GM12878 (cell line): ENCODE data around the gene PSMD11. TPM values are rescaled to one million over a fixed set of nuclear protein-coding genes. Genes with fewer than 3 reads are reported as not detected.

Experiments used
- ATAC-seq: fragments of 200-7000 bp; cut with Tn5 transposase; 3 replicates; pipeline ENCODE4 v1.9.1; 2020; ENCODE audit warnings: mild to moderate bottlenecking, moderate library complexity
- BruUV-seq: library from RNA; stranded (reverse); fragments of 400-500 nt; replicated peaks from 2 replicates; lab custom pipeline; 2021; lab: Mats Ljungman, UMichigan
- CTCF ChIA-PET: fragments of 300-600 bp; sonication (Branson Sonifier 250); formaldehyde crosslinking; extraction: SDS; loops from one replicate; lab custom pipeline; 2021; ENCODE audit warnings: inconsistent platforms; lab: Yijun Ruan, JAX
- POLR2A ChIA-PET: fragments of 350-600 bp; formaldehyde crosslinking; extraction: SDS; loops from one replicate; lab custom pipeline; 2021; ENCODE audit warnings: inconsistent platforms; lab: Charles Lee
- RAD21 ChIA-PET: fragments of 300-600 bp; sonication (Branson Sonifier 250); formaldehyde crosslinking; loops from one replicate; lab custom pipeline; 2023; ENCODE audit warnings: antibody characterized with exemption; ENCODE audit not compliant: unreplicated experiment; lab: Charles Lee
- SMC1A ChIA-PET: fragments of 300-600 bp; sonication (Branson Sonifier 250); formaldehyde crosslinking; loops from one replicate; lab custom pipeline; 2023; ENCODE audit not compliant: unreplicated experiment, uncharacterized antibody; lab: Charles Lee
- DNase-seq: peaks from one replicate; pipeline ENCODE4 v3.0.0-alpha.2; 2011; ENCODE audit warnings: low read depth, low spot score
- FAIRE-seq: peaks from 3 replicates; lab custom pipeline; 2011; peaks lifted over from hg19 to GRCh38; lab: Jason Lieb, UNC
- H2AFZ ChIP-seq: 2 replicates; pipeline ENCODE4 v1.6.0; 2011; ENCODE audit warnings: low read depth, low read length, control low read depth; ENCODE audit not compliant: control insufficient read depth
- H3K27ac ChIP-seq: 2 replicates; pipeline ENCODE4 v1.5.1; 2011; ENCODE audit warnings: control low read depth; ENCODE audit not compliant: control insufficient read depth, insufficient read depth
- H3K27me3 ChIP-seq, 2 experiments: replicated peaks in 1 of 2; 2 replicates each; pipeline versions ENCODE4 v1.6.0 to v1.6.1; 2011; ENCODE audit warnings: low read length in 1 of 2; ENCODE audit not compliant: control insufficient read depth in 2 of 2, insufficient read depth in 2 of 2
- H3K36me3 ChIP-seq, 2 experiments: 2 replicates each; pipeline ENCODE4 v1.5.1; 2011; ENCODE audit warnings: low read length in 1 of 2; ENCODE audit not compliant: control insufficient read depth in 2 of 2, insufficient read depth in 2 of 2
- H3K4me1 ChIP-seq: 2 replicates; pipeline ENCODE4 v1.6.1; 2011; ENCODE audit warnings: mild to moderate bottlenecking, low read length, moderate library complexity, mixed read lengths; ENCODE audit not compliant: control insufficient read depth, insufficient read depth
- H3K4me2 ChIP-seq: 2 replicates; pipeline ENCODE4 v1.6.0; 2011; ENCODE audit warnings: control low read depth; ENCODE audit not compliant: control insufficient read depth, insufficient read depth
- H3K4me3 ChIP-seq: fragments of 200-600 bp; sonication (generic); 2 replicates; pipeline ENCODE4 v1.5.1; 2016
- H3K79me2 ChIP-seq: 2 replicates; pipeline ENCODE4 v1.6.0; 2011; ENCODE audit warnings: low read length; ENCODE audit not compliant: control insufficient read depth, insufficient read depth
- H3K9ac ChIP-seq: 2 replicates; pipeline ENCODE4 v1.8.0; 2011; ENCODE audit warnings: low read length, control low read depth, mixed read lengths; ENCODE audit not compliant: control insufficient read depth, insufficient read depth
- H3K9me3 ChIP-seq: replicated peaks from 3 replicates; pipeline ENCODE4 v1.5.1; 2011; ENCODE audit warnings: mild to moderate bottlenecking, low read length; ENCODE audit not compliant: control insufficient read depth, insufficient read depth
- H4K20me1 ChIP-seq: 2 replicates; pipeline ENCODE4 v1.6.0; 2011; ENCODE audit not compliant: control insufficient read depth, insufficient read depth
- BMI1 ChIP-seq: fragments of 450-650 bp; IDR thresholded peaks from 2 replicates; pipeline ENCODE4 v1.6.1; 2016; ENCODE audit warnings: mild to moderate bottlenecking, moderate library complexity, borderline replicate concordance
- CHD4 ChIP-seq: fragments of 200-600 bp; sonication (generic); IDR thresholded peaks from 2 replicates; pipeline ENCODE4 v1.6.1; 2016; ENCODE audit warnings: mild to moderate bottlenecking
- IKZF1 ChIP-seq: fragments of 450-650 bp; conservative IDR thresholded peaks from 2 replicates; pipeline ENCODE4 v1.6.1; 2017; ENCODE audit warnings: antibody characterized with exemption, mild to moderate bottlenecking
- PAX5 ChIP-seq: IDR thresholded peaks from 2 replicates; pipeline ENCODE4 v1.6.1; 2011; ENCODE audit warnings: low read depth, low read length, borderline replicate concordance
- STAT3 ChIP-seq: IDR thresholded peaks from 2 replicates; pipeline ENCODE4 v1.6.1; 2011; ENCODE audit warnings: low read depth, low read length, improper control_type of control experiment
- TBL1XR1 ChIP-seq: IDR thresholded peaks from 2 replicates; pipeline ENCODE4 v1.6.1; 2012; ENCODE audit warnings: low read depth, low read length, improper control_type of control experiment
- USF2 ChIP-seq: IDR thresholded peaks from 2 replicates; pipeline ENCODE4 v1.6.1; 2011; ENCODE audit warnings: low read depth, low read length, improper control_type of control experiment, borderline replicate concordance
- ZBTB11 ChIP-seq: fragments of 450-650 bp; formaldehyde crosslinking; IDR thresholded peaks from 2 replicates; pipeline ENCODE4 v1.5.0; 2022; ENCODE audit warnings: mild to moderate bottlenecking, missing genetic modification characterization
- WGBS: methylation state at CpG from one replicate; pipeline ENCODE4 v1.1.6; 2016; ENCODE audit warnings: low lambda C conversion rate; ENCODE audit not compliant: insufficient replicate concordance, insufficient coverage; ENCODE audit errors: missing lambda C conversion rate; 5-methylcytosine and 5-hydroxymethylcytosine counted together
- in situ Hi-C: fragments of 300-500 bp; cut with MboI; formaldehyde crosslinking; loops from 9 replicates; pipeline ENCODE4 v1.14.3; 2018; ENCODE audit warnings: mixed read lengths
- intact Hi-C: fragments of 100-400 bp; cut with micrococcal nuclease; formaldehyde crosslinking; loops from one replicate; pipeline ENCODE4 v1.14.2; 2022; ENCODE audit not compliant: unreplicated experiment
- polyA plus RNA-seq, 11 experiments: library from polyadenylated mRNA; depleted of rRNA in 4 of 11; unstranded in 6 of 11; stranded (reverse) in 5 of 11; fragments of >200 nt; fragmentation: Nextera tagmentation in 4 of 11; fragmentation: Illumina TruSeq in 1 of 11; extraction: Ambion mirVana in 4 of 11; extraction: Trizol in 1 of 11; gene quantifications; 1 replicate in 1 of 11; 2 replicates in 10 of 11; pipeline versions ENCODE4 v1.2.1 to v1.2.3, GENCODE V29; 2011 to 2016; ENCODE audit warnings: inconsistent platforms in 2 of 11, missing spikeins in 2 of 11, low read depth in 1 of 11
- total RNA-seq, 4 experiments: library from RNA; depleted of rRNA in 3 of 4; stranded (reverse); fragments of >200 nt in 3 of 4; fragmentation: Illumina TruSeq in 1 of 4; extraction: Trizol in 1 of 4; gene quantifications; 2 replicates each; pipeline versions ENCODE4 v1.2.1 to v1.2.3, GENCODE V29; 2013 to 2021
- TF ChIP-seq, protein P1 (sequence below): fragments of 450-650 bp; IDR thresholded peaks from 2 replicates; pipeline ENCODE4 v1.6.1; 2017; ENCODE audit warnings: borderline replicate concordance
- TF ChIP-seq, protein P2 (sequence below): fragments of 450-650 bp; IDR thresholded peaks from 2 replicates; pipeline ENCODE4 v1.6.1; 2017; ENCODE audit warnings: mild to moderate bottlenecking, low read depth, inconsistent platforms; ENCODE audit not compliant: poor library complexity, severe bottlenecking

PSMD11 gene
- total and polyA plus RNA-seq, 10 of the 15 experiments (the other 5 are each of a cell fraction or from before 2014, with no cell fraction given): 84.1 to 319 (median 120) TPM

DNA sequence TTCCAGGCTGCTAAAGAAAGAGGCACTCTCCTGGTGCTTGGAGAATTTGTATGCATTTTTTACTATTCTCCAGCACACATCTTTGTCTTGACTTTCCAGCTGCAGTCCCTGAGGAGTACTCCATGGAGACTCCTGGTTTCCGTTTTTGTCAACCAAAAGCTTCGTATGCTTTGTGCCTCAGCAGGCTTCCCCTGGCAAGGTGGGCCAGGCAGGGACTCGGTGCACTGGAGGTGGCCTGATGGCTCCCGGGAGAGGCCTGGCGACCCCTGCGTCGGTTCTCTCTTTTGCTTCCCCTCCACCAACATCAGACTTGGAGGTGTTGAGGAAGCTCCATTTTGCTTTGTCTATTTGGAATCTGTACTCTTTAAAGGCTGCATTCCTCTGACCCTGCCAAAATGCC is 66.2 kb downstream of the PSMD11 start (continued):
- TF ChIP-seq, protein P1, sequence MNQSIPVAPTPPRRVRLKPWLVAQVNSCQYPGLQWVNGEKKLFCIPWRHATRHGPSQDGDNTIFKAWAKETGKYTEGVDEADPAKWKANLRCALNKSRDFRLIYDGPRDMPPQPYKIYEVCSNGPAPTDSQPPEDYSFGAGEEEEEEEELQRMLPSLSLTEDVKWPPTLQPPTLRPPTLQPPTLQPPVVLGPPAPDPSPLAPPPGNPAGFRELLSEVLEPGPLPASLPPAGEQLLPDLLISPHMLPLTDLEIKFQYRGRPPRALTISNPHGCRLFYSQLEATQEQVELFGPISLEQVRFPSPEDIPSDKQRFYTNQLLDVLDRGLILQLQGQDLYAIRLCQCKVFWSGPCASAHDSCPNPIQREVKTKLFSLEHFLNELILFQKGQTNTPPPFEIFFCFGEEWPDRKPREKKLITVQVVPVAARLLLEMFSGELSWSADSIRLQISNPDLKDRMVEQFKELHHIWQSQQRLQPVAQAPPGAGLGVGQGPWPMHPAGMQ: no peak
- TF ChIP-seq TBL1XR1 (no peak), PAX5 (no peak), CHD4 (no peak), STAT3 (no peak)
- TF ChIP-seq, protein P2, sequence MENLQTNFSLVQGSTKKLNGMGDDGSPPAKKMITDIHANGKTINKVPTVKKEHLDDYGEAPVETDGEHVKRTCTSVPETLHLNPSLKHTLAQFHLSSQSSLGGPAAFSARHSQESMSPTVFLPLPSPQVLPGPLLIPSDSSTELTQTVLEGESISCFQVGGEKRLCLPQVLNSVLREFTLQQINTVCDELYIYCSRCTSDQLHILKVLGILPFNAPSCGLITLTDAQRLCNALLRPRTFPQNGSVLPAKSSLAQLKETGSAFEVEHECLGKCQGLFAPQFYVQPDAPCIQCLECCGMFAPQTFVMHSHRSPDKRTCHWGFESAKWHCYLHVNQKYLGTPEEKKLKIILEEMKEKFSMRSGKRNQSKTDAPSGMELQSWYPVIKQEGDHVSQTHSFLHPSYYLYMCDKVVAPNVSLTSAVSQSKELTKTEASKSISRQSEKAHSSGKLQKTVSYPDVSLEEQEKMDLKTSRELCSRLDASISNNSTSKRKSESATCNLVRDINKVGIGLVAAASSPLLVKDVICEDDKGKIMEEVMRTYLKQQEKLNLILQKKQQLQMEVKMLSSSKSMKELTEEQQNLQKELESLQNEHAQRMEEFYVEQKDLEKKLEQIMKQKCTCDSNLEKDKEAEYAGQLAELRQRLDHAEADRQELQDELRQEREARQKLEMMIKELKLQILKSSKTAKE: no peak

GRCh38 chr17:32512328-32512727 is 68.0 kb downstream of the PSMD11 start:
- intact Hi-C loops (no loop called here), in situ Hi-C loops (no loop called here)
- CTCF ChIA-PET: interaction anchor here (1.0 to 3.1 kb wide), 6 partner anchors 10 to 50 kb away, joined by 3 to 18 read pairs (median 4); no protein-coding TSS in a partner anchor
- H3K4me2 ChIP-seq: no peak overlapping the region
- H4K20me1 ChIP-seq: no peaks in the 10 kb centered on the region
- no peak overlapping the region for H2AFZ ChIP-seq
- no peak for ATAC-seq
- POLR2A ChIA-PET: interaction anchor here (0.5 to 18.8 kb wide), 8 partner anchors 8 to 272 kb away, joined by 3 to 308 read pairs (median 8); partner anchors contain the start of gene CDK5R1
- H3K79me2 ChIP-seq: no peaks in the 10 kb centered on the region
- no TSS peak for BruUV-seq
- H3K4me3 ChIP-seq: no peak overlapping the region
- H3K36me3 ChIP-seq: no peaks in the 10 kb centered on the region
- no peak for DNase-seq
- no peak overlapping the region for H3K27ac ChIP-seq
- FAIRE-seq: no peak
- SMC1A ChIA-PET: interaction anchor here (0.7 to 13.7 kb wide), 7 partner anchors 9 to 57 kb away, joined by 3 to 286 read pairs (median 5); partner anchors contain the start of gene CDK5R1
- no peak overlapping the region for H3K9ac ChIP-seq
- peaks cover 28% of the 10 kb centered on the region for H3K4me1 ChIP-seq
- H3K27me3 ChIP-seq: no peaks in the 10 kb centered on the region
- WGBS: 95% methylated on average over 2 of the region's 2 CpGs
- no peaks in the 10 kb centered on the region for H3K9me3 ChIP-seq
- RAD21 ChIA-PET: interaction anchor here (2.7 to 19.5 kb wide), 3 partner anchors 8 to 21 kb away, joined by 18 to 543 read pairs (median 22); partner anchors contain the start of gene CDK5R1
- TF ChIP-seq IKZF1 (no peak), ZBTB11 (CRISPR knock-in tag) (no peak), TBL1XR1 (no peak), BMI1 (no peak), USF2 (no peak)
